GM19397 (cell line): ENCODE results near the gene SHC3.

Source experiments
- ATAC-seq: cut with Tn5 transposase; IDR thresholded peaks from one replicate; pipeline ENCODE4 v1.9.1; 2021; ENCODE audit warnings: mild to moderate bottlenecking, moderate library complexity; ENCODE audit not compliant: unreplicated experiment

The SHC3 gene

DNA sequence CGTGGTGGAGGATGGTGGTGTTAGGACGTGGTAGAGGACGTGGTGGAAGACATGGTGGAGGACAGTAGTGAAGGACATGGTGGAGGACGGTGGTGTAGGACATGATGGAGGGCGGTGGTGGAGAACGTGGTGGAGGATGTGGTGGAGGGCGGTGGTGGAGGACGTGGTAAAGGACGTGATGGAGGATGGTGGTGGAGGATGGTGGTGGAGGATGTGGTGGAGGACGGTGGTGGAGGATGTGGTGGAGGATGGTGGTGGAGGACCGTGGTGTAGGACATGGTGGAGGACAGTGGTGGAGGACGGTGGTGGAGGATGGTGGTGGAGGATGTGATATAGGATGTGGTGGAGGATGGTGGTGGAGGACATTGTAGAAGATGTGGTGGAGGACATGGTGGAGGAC, 119.7 kb downstream of the SHC3 start:
- ATAC-seq, result no peak

DNA sequence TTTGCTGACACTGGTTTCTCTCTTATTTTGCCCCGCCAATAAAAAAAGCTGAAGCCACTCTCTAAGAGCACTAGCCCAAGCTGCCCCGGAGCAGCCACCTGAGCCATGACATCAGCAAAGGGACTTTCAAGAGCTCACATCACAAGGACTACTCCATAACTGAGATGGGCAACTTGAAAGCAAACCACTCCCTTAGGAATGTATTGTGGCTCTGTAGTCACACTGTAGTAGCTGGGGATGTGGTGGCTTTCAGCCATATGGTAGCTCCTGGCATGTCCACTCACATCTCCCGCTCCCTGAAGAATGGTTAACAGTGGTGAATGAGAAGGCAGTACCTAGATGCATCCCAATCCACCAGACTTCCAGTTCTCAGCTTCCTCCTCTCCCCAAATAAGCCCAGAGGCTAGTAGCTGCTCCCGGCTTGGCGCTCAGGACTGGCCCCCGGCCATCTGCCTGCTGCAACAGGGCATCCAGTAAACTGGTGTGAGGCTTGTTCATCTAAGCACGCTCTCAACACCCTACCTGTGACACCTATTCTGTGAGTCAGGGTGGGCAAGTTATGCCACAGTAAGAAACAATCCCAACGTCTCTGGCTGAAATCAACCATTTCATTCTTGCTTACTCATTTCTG, 123.6 kb downstream of the SHC3 start:
- ATAC-seq, result no peak

DNA sequence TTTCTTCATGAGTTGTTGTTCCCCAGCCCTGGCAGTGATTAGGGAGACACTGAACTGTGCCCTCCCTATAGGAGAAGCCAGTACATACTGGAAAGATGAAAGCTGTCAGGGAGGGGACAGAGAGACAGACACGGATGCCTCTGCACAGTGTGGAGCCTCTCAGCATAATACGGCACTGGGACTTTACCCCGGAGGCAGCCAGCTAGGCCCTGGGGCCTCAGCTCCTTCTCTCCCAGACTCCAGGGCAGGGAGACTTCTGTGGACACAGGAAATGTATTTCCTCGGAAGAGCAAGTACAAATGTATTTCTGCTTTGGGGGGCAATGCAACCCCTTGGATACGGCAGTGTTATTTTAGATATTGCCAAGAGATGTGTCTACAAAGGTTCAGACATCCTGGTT, 125.3 kb downstream of the SHC3 start:
- ATAC-seq, result no peak

DNA sequence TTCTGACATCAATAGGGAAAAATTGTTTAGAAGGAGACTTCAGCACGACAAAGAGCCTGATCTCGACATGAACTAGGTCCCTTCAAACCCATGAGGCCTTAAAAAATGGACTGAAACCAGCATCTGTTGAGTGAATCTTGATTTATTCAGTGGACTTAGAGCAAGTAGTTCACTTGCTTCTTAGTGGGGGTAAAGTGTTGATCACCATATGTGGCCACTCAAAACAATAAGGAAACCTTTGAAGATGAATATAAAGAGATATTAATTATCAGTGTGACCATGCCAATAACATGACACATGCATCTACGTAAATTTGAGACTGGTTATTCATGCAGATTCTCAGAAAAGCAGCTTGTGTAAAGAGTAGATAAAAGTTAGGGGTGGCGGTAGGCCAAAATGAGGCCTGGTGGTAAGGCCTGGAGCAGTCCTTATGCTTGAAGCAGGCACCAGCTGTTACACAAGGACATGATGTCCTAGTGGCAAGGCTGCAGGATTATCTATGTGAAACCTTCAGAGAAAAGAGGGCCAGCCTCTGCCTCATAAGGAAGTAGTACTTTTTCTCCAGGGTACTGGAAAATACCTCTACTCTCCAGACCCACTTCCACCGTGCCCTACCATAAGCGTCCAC, 126.0 kb downstream of the SHC3 start:
- ATAC-seq, result no peak

DNA sequence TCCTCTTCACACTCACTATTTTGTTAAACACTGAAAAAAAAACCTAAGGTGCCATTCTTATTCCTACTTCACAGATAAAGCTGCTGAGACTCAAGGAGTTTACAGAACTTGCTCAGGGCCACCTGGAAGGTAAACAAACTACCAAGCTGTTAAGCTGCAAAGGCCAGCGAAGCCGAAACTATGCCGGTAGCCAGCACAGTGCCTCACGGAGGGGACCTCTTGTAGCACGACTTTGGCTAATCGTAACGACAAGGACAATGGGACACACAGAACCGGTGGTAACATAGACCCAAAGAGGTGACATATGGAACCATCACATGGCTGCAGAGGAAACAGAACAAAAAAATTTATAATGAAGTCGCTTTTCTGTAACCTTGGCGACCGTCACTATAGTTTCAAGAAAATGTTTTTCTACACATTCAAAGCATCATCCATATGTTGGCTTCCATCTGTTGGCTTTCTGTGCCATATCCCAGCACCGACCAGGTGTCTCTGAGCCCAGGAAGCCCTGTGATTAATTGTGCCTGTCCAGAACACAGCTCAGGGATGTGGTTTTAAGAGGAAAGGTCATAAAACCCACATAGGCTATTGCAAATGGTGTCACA, 127.1 kb downstream of the SHC3 start:
- ATAC-seq, result no peak

DNA sequence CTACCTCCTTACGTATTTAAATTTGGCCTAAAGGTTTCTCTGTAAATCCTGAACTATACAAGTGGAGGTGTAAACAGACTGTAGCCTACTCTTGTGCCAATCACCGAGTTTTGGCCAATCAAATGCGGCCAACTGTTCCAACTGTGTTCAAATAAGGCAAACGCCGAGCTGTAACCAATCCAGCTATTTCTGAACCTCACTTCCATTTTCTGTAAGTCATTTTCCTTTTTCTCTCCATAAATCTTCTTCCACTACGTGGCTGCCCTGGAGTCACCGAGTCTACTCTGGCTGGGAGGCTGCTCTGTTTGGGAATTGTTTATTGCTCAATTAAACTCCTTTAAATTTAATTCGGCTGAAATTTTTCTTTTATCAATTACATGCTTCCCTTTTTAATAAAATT, 129.0 kb downstream of the SHC3 start:
- no peak for ATAC-seq

DNA sequence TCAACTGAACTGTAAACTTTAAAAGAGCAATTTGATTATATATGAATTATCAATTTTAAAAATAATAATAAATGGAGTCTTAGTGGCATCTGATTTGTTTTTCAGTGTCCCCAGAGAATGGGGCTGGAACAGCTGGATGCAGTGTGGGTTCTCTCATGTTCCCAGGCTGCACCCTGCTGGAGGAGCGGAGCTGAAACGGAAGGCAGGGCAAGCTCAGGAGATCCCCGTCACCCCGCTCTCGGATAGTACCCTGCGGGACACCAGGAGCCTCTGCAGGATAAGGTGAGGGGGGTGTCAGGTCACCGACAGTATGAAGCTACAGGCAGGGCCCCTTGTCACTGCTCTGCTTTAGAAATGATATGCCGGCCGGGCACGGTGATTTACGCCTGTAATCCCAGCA, 130.0 kb downstream of the SHC3 start:
- ATAC-seq, result no peak

DNA sequence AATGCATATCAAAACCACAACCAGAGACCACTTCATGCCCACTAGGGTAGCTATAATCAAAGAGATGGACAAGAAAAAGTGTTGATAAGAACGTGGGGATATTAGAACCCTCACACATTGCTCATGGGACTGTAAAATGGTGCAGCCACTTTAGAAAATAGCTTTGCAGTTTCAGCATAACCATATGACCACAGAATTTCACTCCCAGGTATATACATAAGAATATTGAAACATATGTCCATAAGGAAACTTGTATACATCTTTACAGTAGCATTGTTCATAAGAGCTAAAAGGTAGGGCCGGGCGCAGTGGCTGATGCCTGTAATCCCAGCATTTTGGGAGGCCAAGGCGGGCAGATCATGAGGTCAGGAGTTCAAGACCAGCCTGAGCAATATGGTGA, 131.0 kb downstream of the SHC3 start:
- ATAC-seq, result no peak

DNA sequence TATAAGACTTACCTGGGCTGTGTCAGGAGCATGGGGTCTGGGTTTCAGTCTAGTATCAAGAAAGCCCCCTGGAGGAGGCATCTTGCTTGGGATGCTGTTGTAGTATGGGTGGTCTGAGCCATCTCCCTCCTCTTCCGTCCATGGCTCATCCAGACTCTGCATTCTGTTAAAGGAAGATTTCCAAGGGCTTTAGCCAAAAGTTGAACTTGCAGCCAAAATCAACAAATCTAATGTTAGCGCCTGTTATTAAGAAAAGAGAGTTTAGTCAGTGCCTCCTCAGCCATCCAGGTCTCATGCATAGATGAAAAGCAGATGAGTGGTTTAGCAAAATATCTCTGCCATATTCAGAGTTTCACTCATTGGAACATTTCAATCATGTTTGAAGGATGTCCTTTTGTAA, 131.8 kb downstream of the SHC3 start:
- ATAC-seq, result no peak

DNA sequence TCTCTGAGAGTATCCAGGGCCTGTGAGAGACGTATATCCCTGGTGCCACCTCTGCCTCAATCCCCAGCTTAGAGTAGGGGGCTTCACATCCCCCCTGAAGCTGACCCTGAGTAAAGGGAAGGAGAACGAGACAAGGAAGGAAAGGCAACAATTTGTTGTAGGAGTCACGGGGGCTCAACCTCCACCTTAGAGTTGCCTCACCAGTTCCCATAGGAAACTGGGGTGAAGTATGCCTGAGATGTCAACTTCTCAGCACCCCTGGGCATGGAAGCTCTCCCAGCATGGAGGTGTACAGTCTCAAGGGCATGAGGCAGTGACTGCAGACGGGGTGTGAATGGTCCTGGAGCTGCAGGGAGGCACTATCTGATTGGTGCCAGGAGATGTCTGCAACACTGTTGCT, 133.7 kb downstream of the SHC3 start:
- no peak for ATAC-seq

DNA sequence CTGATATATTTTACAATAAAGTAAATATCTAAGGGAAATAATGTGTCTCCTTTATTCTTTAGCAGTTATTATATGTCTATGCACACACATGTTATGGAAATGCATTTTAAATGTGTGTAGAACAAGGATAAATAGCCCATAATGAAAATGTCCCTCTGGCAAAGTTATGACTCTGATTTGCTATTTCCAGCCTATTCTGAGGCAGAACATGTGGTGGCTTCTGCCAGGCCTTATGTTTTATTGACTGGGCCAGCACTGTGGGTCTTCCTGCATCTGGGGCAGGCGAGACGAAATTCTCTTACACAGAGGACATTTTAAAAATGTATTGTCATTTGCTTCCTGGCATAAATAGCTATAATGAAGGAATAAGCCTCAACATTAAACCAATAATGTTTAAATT, 134.5 kb downstream of the SHC3 start:
- no peak for ATAC-seq

DNA sequence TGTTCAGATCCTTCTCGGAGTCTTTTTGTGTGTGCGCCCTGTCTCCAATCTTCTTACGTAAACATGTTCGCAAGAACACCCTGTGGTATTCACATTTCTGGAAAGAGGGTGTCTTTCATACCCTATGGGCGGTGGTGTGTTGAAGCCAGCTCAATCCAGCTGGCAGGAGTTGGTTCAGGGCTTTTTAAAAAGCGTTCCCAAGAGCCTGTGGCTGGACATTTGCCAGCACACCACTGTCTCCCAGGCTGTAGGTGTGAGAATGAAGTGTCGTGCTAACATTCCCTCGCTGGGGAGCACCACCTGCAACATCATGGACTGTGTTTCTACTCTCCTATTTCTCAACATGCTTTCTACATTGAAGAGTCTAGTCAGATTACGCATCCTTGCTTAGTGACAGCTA, 135.6 kb downstream of the SHC3 start:
- no peak for ATAC-seq

DNA sequence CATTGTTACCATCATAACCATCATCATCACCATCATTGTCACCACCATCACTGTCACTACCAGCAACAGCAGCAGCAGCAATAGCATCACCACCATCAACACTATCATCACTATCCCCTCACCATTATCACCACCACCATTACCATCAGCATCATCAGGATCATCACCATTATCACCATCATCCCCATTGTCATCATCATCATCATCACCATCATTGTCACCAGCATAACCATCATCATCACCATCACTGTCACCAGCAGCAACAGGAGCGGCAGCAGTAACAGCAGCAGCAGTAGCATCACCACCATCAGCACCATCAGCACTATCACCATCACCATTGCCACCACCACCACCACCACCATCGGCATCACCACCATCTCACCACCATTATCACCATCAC, 139.0 kb downstream of the SHC3 start:
- no peak for ATAC-seq

DNA sequence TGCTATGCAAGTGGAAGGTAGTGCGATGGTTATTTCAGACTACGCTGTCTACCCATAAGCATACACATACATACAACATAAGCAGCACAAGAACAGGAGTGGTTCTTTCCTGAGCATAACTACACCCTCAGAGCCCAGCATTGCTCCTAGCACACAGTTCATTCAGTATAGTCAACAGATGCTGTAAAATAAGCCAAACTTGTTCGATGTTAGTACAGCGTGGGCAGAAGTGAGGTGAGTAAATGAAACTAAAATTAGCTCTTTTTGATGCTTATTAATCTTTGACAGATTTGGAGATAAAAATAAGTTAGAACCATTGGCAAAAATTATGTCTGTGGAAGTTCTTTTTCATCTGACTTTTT, 139.5 kb downstream of the SHC3 start:
- no peak for ATAC-seq

DNA sequence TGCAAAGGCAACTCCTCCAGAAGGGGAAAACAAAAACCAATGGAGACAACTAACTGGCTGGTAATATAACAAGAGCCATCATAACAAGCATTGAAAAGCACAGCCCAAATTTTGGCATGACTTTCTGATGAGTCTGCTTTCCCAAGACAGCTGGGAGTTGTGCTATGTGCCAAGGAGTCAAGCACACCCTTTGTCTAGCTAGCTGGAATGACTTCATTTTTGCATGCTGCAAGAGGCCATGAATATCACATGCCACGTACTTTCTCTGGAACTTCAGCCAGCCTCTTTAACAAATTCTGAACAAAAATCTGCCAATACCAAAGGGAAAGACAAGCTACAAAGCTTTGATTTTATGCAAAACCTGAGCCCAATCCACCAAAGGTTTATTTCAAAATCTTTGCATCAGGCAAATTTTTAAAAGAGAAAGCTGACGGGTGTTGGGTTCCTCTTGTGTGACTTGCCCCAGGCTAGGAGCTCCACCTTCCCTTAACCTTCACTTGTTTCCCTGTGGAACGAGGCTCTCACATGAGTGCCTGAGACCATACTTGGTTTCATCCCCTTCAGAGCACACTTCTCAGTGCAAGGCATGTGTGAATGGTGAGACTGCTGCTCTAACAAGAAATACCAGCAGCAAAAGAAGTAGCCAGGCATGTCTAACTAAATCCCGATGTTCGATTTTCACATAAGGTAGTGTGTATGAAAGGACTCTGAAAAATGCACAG, 140.1 kb downstream of the SHC3 start:
- no peak for ATAC-seq

DNA sequence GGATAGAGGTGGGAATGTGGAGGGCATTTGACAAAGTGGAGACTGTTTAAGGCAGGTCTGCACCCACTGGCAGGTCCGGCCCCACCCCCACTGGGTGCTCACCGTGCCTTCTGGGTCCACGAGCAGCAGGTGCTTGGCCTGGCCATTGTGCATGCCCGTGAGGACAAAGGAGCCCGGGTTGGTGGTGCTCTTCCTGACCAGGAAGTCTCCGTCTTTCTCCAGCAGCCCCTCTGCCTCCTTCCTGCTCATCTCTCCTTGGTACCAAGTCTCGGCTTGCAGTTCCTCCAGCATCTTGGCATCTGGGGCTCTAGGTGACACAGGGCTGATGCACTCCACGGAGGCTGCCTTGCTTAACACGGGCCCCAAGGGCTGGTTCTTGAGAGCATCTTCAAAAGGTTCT, 140.7 kb downstream of the SHC3 start:
- no peak for ATAC-seq

DNA sequence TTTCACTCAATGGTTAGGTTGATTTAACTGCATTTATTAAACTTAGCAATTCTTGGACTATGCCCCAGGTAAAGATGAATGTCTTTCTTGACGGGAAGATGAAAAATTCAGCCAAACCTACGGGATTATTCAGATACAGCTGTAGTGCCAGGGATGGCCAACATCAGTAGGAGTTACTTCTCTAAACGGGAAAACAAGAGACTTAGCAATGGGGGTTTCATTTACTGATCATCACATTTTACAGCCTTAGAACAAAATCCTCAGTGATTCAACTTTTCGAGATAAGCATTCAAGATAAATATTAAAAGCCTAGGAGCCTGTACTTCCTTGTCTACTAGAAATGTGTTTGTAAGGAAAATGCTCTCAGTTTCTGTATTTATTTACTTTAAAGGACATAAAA, 141.3 kb downstream of the SHC3 start:
- no peak for ATAC-seq

DNA sequence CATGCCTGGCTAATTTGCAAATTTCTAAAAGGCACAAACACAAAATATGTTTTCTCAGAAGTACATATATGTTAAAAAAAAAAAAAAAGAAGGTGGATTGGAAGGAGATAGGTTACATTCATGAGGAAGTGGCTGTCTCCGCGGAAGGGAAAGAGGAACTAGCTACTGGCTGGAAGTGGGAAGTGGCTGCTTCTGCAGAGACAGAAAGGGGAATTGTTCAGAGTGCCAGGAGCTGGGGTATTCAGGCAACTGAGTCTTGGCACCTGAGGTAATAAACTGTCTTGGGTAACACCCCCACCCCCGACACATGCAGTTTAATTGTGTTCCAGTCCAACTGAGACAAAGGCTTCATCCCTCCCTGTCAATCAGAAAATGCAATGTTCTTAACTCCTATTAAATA, 141.7 kb downstream of the SHC3 start:
- ATAC-seq, result no peak

DNA sequence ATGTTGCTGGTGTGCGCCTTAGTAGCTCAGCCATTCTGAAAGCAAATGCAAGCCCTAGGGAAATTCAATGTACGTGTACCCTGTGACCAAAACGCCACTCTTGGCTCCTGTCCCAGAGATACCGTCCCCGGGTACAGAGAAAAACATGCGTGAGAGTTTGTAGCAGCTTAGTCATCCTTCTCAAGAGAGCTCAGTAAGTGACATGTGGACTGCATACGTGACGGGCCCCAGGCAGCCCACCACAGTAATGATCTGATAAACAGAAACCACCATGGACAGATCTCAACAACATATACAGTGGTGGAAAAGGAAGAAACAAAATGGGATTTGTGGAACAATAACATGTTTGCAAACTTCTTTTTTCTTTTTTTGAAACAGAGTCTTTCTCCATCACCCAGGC, 142.2 kb downstream of the SHC3 start:
- ATAC-seq, result no peak

DNA sequence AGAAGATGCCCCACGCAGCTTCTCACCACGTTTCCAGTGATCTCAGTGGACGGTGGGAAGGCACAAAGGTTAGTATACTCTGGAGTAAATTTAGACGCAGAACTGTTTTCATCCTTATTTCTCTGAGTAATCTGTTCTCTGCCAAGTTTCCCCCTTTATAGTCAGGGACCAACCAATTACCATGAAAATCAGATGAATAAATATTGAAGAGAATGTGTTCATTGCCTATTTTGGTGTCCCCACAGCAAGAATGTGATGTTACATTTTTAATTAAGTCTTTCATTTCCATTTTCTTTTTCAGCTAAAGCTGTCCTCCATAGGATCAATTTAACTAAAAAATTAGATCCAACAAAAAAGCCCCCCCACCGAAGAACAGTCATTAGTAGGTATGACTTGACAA, 146.0 kb downstream of the SHC3 start:
- ATAC-seq, result no peak

DNA sequence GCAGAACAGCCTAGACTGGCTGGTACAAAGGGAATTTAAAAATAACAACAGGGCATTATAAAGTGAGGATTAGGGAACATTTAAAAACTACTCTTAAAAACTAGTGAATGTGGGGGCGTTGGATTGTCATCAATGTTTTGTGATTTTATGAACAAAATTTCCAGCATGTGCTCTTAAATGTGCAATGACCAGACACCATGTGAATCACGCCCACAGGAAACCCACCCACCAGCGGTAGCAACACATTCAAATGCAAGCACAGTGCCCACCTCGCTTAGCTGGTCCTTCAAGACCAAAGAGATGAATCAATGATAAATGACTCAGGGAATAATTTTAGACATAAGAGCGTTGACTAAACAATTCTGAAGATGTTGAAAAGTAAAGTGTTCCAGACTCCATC, 146.4 kb downstream of the SHC3 start:
- ATAC-seq, result no peak

DNA sequence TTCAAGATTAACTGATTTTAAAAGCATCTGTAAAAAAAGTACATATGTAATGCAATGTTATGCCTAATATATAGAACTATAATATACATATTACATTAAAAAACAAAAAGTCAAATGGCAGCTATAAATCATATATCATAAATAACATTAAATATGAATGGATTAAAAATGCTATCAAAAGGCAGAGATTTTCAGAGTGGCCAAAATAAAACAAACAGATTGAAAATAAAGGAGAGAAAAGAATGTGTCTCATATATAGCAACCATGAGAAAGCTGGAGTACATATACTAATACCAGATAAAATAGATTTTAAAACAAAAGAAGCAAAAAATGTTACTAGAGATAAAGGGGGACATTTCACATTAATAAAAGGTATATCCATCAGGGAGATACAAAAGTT, 148.8 kb downstream of the SHC3 start:
- no peak for ATAC-seq
